A673 (cell line): ENCODE data around the gene CUX1. TPM values are rescaled to one million over a fixed set of nuclear protein-coding genes. Genes with fewer than 3 reads are reported as not detected.
"Not testable (repeated sequence)": the region's sequence is repeated elsewhere in the genome, so short reads cannot be mapped to it uniquely, and the experiment has no call there.

ENCODE experiments used
- BruUV-seq: library from RNA; stranded (reverse); fragments of 400-500 nt; replicated peaks from 2 replicates; lab custom pipeline; 2021; lab: Mats Ljungman, UMichigan
- CTCF ChIA-PET: fragments of 300-600 bp; sonication (Branson Sonifier 250); formaldehyde crosslinking; loops from one replicate; lab custom pipeline; 2022; ENCODE audit warnings: antibody characterized with exemption; lab: Charles Lee
- POLR2A ChIA-PET: fragments of 300-600 bp; sonication (Branson Sonifier 250); formaldehyde crosslinking; loops from one replicate; lab custom pipeline; 2022; ENCODE audit warnings: antibody characterized with exemption; ENCODE audit not compliant: low non-redundant PET; lab: Charles Lee
- DNase-seq: peaks from one replicate; pipeline ENCODE4 v3.0.0-alpha.2; 2015; ENCODE audit warnings: low spot score
- H3K27ac ChIP-seq: fragments of 200-600 bp; sonication (generic); 2 replicates; pipeline ENCODE4 v1.5.1; 2016; ENCODE audit warnings: mixed run types, low read depth, mild to moderate bottlenecking, mixed read lengths, antibody characterized with exemption, low read length; ENCODE audit not compliant: poor library complexity, severe bottlenecking
- H3K27me3 ChIP-seq: fragments of 200-600 bp; sonication (generic); replicated peaks from 2 replicates; pipeline ENCODE4 v1.6.1; 2017; ENCODE audit warnings: mixed run types, low read depth, mild to moderate bottlenecking, mixed read lengths, antibody characterized with exemption, low read length; ENCODE audit not compliant: insufficient read depth, poor library complexity
- H3K36me3 ChIP-seq: fragments of 200-600 bp; sonication (generic); 2 replicates; pipeline ENCODE4 v1.6.1; 2016; ENCODE audit warnings: mixed run types, mild to moderate bottlenecking, mixed read lengths, antibody characterized with exemption, low read length; ENCODE audit not compliant: insufficient read depth, poor library complexity, severe bottlenecking
- H3K4me1 ChIP-seq: fragments of 200-600 bp; sonication (generic); 2 replicates; pipeline ENCODE4 v1.6.1; 2017; ENCODE audit warnings: mixed run types, mild to moderate bottlenecking, mixed read lengths, antibody characterized with exemption, low read length; ENCODE audit not compliant: insufficient read depth, poor library complexity, severe bottlenecking
- H3K4me3 ChIP-seq: fragments of 200-600 bp; sonication (generic); 2 replicates; pipeline ENCODE4 v1.5.1; 2016; ENCODE audit warnings: low read depth, mixed run types, mild to moderate bottlenecking, mixed read lengths, low read length; ENCODE audit not compliant: poor library complexity, severe bottlenecking
- H3K9me3 ChIP-seq: fragments of 200-600 bp; sonication (generic); 2 replicates; pipeline ENCODE4 v1.6.1; 2016; ENCODE audit warnings: mixed run types, low read depth, mild to moderate bottlenecking, mixed read lengths, antibody characterized with exemption, low read length; ENCODE audit not compliant: poor library complexity, severe bottlenecking
- intact Hi-C: fragments of 100-400 bp; cut with micrococcal nuclease; formaldehyde crosslinking; loops from one replicate; pipeline ENCODE4 v1.10.0; 2022; ENCODE audit not compliant: unreplicated experiment
- microRNA-seq: library from miRNA; unstranded; fragments of <30 nt; microRNA quantifications from one replicate; pipeline ENCODE4 v1.2.0, GENCODE V29; 2021
- total RNA-seq: library from RNA; stranded (reverse); gene quantifications from 2 replicates; pipeline ENCODE4 v1.2.3, GENCODE V29; 2021

Gene CUX1
- total RNA-seq, 1 experiment from 2014 or later, result 49.4 TPM

GRCh38 chr7:102330666-102331460 is 513.4 kb downstream of the CUX1 start:
- H3K4me1 ChIP-seq, H3K27ac ChIP-seq, CTCF ChIA-PET, H3K36me3 ChIP-seq, BruUV-seq, H3K4me3 ChIP-seq, H3K9me3 ChIP-seq, H3K27me3 ChIP-seq, DNase-seq, intact Hi-C loops: not testable (repeated sequence)
- POLR2A ChIA-PET, result interaction anchor here (0.6 kb wide), 1 partner anchor 138 kb away, joined by 3 read pairs; no protein-coding TSS in a partner anchor

Small RNAs within 50 kb of the gene (microRNA-seq; reads per million reads assigned to microRNA genes)
- not detected for gene MIR4285

Other genes with a start within 250 kb of the CUX1 start
- gene MYL10, start 188.3 kb upstream of the CUX1 start, total RNA-seq, result 0.30 TPM in 1 of 2 replicates, not detected in the other